ENCODE results near the gene SMARCA5.

SMARCA5 gene

DNA sequence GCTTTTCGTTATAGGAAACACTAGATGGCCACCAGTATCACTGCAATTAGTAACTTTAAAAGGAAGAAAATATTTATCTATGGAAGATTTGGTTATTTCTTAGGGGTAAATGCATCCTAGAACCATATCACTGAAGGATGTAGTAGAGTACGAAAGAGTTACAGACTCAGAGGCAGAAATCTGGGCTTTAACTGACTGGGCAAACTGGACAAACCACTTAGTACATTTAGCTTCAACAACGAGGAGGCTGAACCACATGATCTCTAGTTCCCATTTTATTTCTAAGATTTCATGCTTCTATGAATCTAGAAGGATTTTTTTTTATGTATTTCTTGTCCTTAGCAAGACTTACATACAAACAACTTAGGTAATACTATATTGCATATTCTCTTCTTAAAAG, 93.0 kb downstream of the SMARCA5 start:
- DNase-seq (ENCODE audit: extremely low read depth, low read depth), result no peak
- no peak overlapping the region for H3K4me3 ChIP-seq (replicated peaks; ENCODE audit: low read depth, low read length)
- TF ChIP-seq, protein P1, sequence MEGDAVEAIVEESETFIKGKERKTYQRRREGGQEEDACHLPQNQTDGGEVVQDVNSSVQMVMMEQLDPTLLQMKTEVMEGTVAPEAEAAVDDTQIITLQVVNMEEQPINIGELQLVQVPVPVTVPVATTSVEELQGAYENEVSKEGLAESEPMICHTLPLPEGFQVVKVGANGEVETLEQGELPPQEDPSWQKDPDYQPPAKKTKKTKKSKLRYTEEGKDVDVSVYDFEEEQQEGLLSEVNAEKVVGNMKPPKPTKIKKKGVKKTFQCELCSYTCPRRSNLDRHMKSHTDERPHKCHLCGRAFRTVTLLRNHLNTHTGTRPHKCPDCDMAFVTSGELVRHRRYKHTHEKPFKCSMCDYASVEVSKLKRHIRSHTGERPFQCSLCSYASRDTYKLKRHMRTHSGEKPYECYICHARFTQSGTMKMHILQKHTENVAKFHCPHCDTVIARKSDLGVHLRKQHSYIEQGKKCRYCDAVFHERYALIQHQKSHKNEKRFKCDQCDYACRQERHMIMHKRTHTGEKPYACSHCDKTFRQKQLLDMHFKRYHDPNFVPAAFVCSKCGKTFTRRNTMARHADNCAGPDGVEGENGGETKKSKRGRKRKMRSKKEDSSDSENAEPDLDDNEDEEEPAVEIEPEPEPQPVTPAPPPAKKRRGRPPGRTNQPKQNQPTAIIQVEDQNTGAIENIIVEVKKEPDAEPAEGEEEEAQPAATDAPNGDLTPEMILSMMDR (IDR thresholded peaks at IDR 0.05; ENCODE audit: low read depth, low read length, missing control alignments), result no peak
